RWPE1 (cell line): Measurements from ENCODE around the gene PGK2.

Source experiments
- CTCF ChIA-PET: fragments of 350-600 bp; sonication (Branson Sonifier 250); formaldehyde crosslinking; extraction: SDS; loops from one replicate; lab custom pipeline; 2021; lab: Yijun Ruan, JAX
- POLR2A ChIA-PET: fragments of 400-600 bp; formaldehyde crosslinking; extraction: SDS; loops from one replicate; lab custom pipeline; 2020; ENCODE audit warnings: antibody characterized with exemption; ENCODE audit not compliant: low non-redundant PET; lab: Yijun Ruan, JAX
- DNase-seq: peaks from one replicate; pipeline ENCODE4 v3.0.0; 2012; ENCODE audit warnings: low spot score
- H3K27ac ChIP-seq: fragments of 450-650 bp; 2 replicates; pipeline ENCODE4 v1.5.1; 2017
- CTCF ChIP-seq: fragments of 450-650 bp; conservative IDR thresholded peaks from 2 replicates; pipeline ENCODE4 v1.5.1; 2017; ENCODE audit warnings: low read depth, mild to moderate bottlenecking

The PGK2 gene

GRCh38 chr6:49764571-49765236 is 22.4 kb downstream of the PGK2 start:
- DNase-seq: no peak
- ChIA-PET POLR2A (no interaction called here), CTCF (no interaction called here)
- H3K27ac ChIP-seq: no peak overlapping the region
- TF ChIP-seq CTCF: no peak

- DNase-seq: peak; percentile 3
- no peak for TF ChIP-seq CTCF
- POLR2A ChIA-PET: no interaction called here
- no peak within 1 kb of the TSS for H3K27ac ChIP-seq
- CTCF ChIA-PET: no interaction called here
Observed at GRCh38 chr6:49744259-49744658, 42.8 kb downstream of the PGK2 start, which contains the start of gene CRISP3. Gene CRISP3 (minus strand): TSS chr6:49744388. CDS start chr6:49744367, 21 bp downstream.

- CTCF ChIA-PET: no interaction called here
- H3K27ac ChIP-seq: no peak overlapping the region
- DNase-seq: no peak
- POLR2A ChIA-PET: no interaction called here
- TF ChIP-seq CTCF: no peak
Observed at GRCh38 chr6:49743429-49743828, 43.7 kb downstream of the PGK2 start.

DNA sequence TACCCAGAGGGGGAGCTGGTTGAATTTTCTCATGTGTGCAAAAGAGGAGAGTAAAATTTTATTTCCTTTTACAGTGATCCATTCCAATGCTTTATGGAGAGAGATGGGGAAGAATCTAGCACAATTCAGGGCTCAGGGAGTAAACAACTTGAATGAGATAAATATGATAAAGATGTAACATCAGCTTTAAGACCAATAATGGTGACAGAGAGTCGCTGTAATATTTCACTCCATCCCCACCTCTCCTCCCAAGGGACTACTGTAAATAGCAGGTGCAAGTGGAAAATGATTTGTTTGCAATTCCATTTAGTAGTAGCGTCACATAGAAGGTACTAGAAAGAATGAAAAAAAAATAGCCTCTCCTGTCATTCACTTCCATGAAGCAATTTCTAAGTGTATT is 47.7 kb downstream of the PGK2 start:
- no peak overlapping the region for H3K27ac ChIP-seq
- CTCF ChIA-PET: no interaction called here
- DNase-seq: no peak
- POLR2A ChIA-PET: no interaction called here
- TF ChIP-seq CTCF: no peak

DNA sequence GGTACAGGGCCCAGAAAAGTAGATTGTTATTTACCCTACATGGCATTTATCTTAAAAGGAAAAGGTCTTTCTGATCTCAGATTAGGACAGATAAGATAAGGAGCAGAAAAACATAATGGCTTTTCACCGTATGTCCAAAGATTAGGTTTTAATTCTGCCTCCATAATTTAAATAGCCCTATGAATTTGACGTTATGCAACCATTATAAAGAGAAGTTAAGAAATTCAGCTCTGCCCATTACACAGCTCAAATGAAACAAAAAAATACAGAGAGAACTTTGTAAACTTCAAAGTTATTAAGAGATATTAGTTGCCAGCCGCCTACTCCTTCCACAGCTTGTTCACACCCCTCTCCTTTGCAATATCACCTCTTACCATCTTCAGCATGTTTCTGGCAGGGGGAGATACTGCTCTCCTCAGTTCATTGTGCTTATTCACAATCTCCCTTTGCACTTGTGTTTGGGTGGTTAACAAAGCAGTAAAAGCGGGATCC is 51.0 kb downstream of the PGK2 start:
- H3K27ac ChIP-seq: no peak overlapping the region
- no peak for DNase-seq
- POLR2A ChIA-PET: no interaction called here
- CTCF ChIA-PET: no interaction called here
- no peak for TF ChIP-seq CTCF
